ENCODE measurements around the gene SCG5. TPM values are rescaled to one million over a fixed set of nuclear protein-coding genes. Genes with fewer than 3 reads are reported as not detected.

The SCG5 gene
- total and polyA plus RNA-seq, 10 of the 15 experiments (the other 5 are each of a cell fraction or from before 2014, with no cell fraction given): 0.13 to 0.62 (median 0.48) TPM

GRCh38 chr15:32669896-32670611 is 28.5 kb downstream of the SCG5 start:
- Histone ChIP-seq H3K4me2 (ENCODE audit: control insufficient read depth, insufficient read depth) (no peak overlapping the region), H3K79me2 (ENCODE audit: control insufficient read depth, insufficient read depth, low read length) (no peaks in the 10 kb centered on the region), H3K36me3 (ENCODE audit: control insufficient read depth in 2 of 2, insufficient read depth in 2 of 2, low read length in 1 of 2) (no peaks in the 10 kb centered on the region), H3K9ac (ENCODE audit: control insufficient read depth, insufficient read depth, low read length) (no peak overlapping the region), H3K27me3 (replicated peaks in 1 of 2; ENCODE audit: control insufficient read depth in 2 of 2, insufficient read depth in 2 of 2, low read length in 1 of 2) (no peaks in the 10 kb centered on the region), H2AFZ (ENCODE audit: control insufficient read depth, low read depth, low read length) (no peak overlapping the region), H4K20me1 (ENCODE audit: control insufficient read depth, insufficient read depth) (no peaks in the 10 kb centered on the region), H3K4me1 (ENCODE audit: control insufficient read depth, insufficient read depth, low read length) (no peaks in the 10 kb centered on the region), H3K4me3 (no peak overlapping the region), H3K27ac (ENCODE audit: control insufficient read depth, insufficient read depth) (no peak overlapping the region), H3K9me3 (replicated peaks; ENCODE audit: control insufficient read depth, insufficient read depth, low read length) (no peaks in the 10 kb centered on the region)
- WGBS (ENCODE audit: insufficient coverage, insufficient replicate concordance, low lambda C conversion rate, missing lambda C conversion rate): 78% methylated on average over 5 of the region's 5 CpGs
- no peak for FAIRE-seq
- ChIA-PET RAD21 (ENCODE audit: unreplicated experiment) (interaction anchor here (0.7 kb wide), 1 partner anchor 327 kb away, joined by 3 read pairs; no protein-coding TSS in a partner anchor), POLR2A (interaction anchor here (0.9 kb wide), 1 partner anchor 137 kb away, joined by 3 read pairs; no protein-coding TSS in a partner anchor), SMC1A (ENCODE audit: uncharacterized antibody, unreplicated experiment) (interaction anchor here (1.0 kb wide), 1 partner anchor 11 kb away, joined by 3 read pairs; no protein-coding TSS in a partner anchor), CTCF (interaction anchor here (0.7 to 1.3 kb wide), 6 partner anchors 15 to 419 kb away, joined by 3 to 7 read pairs (median 4); no protein-coding TSS in a partner anchor)
- no TSS peak for BruUV-seq (replicated peaks)
- no peak for DNase-seq (ENCODE audit: low read depth, low spot score)
- TF ChIP-seq RELA (IDR thresholded peaks at IDR 0.05; ENCODE audit: borderline replicate concordance, partially characterized antibody) (no peak), STAT3 (IDR thresholded peaks at IDR 0.05; ENCODE audit: low read depth, low read length) (no peak), MXI1 (IDR thresholded peaks at IDR 0.05; ENCODE audit: low read depth, low read length) (no peak), HDAC2 (IDR thresholded peaks at IDR 0.05) (no peak), SUZ12 (IDR thresholded peaks at IDR 0.05; ENCODE audit: unreplicated experiment) (no peak), CHD1 (IDR thresholded peaks at IDR 0.05; ENCODE audit: low read depth, low read length) (no peak), BRCA1 (IDR thresholded peaks at IDR 0.05; ENCODE audit: low read depth, low read length) (no peak), NFYB (IDR thresholded peaks at IDR 0.05; ENCODE audit: insufficient read depth, low read depth, low read length) (no peak), DPF2 (IDR thresholded peaks at IDR 0.05) (no peak), BACH1 (IDR thresholded peaks at IDR 0.05; ENCODE audit: borderline replicate concordance) (no peak), MYC (IDR thresholded peaks at IDR 0.05; ENCODE audit: insufficient read depth, insufficient read length, insufficient replicate concordance, low read length, severe bottlenecking) (no peak)
- no peak for ATAC-seq
- in situ Hi-C loops (cut with MboI) (loop anchor here (10.0 kb wide), 1 partner anchor 285 kb away; no protein-coding TSS in a partner anchor), intact Hi-C loops (cut with micrococcal nuclease; ENCODE audit: unreplicated experiment) (no loop called here)
